Measurements from ENCODE around the gene ECHDC1. TPM values are rescaled to one million over a fixed set of nuclear protein-coding genes. Genes with fewer than 3 reads are reported as not detected.

The ECHDC1 gene
- total RNA-seq, 1 experiment from 2014 or later, result 47.2 TPM

GRCh38 chr6:127273499-127273898 is 69.9 kb downstream of the ECHDC1 start (continued):
- TF ChIP-seq REST (IDR thresholded peaks at IDR 0.05; ENCODE audit: low read depth), result no peak
- no peak for TF ChIP-seq POLR2A (IDR thresholded peaks at IDR 0.05; ENCODE audit: borderline replicate concordance, extremely low read depth, insufficient read depth, insufficient read length)
- TF ChIP-seq ATF3 (IDR thresholded peaks at IDR 0.05), result no peak
- TF ChIP-seq CEBPB (IDR thresholded peaks at IDR 0.05; ENCODE audit: low read depth), result no peak
- no peak for TF ChIP-seq EZH2 (IDR thresholded peaks at IDR 0.05)
- no peak for TF ChIP-seq FOSL1 (IDR thresholded peaks at IDR 0.05; ENCODE audit: low read depth)
- no peak for TF ChIP-seq ZFX (IDR thresholded peaks at IDR 0.05)
- TF ChIP-seq SIN3A (IDR thresholded peaks at IDR 0.05; ENCODE audit: low read depth), result no peak
- no peak for TF ChIP-seq POLR2AphosphoS5 (IDR thresholded peaks at IDR 0.05; ENCODE audit: low read depth, low read length)

GRCh38 chr6:127272576-127272975 is 70.8 kb downstream of the ECHDC1 start:
- TF ChIP-seq ATF3 (IDR thresholded peaks at IDR 0.05), result no peak
- TF ChIP-seq REST (IDR thresholded peaks at IDR 0.05; ENCODE audit: low read depth), result no peak
- no peak for TF ChIP-seq CTCF (IDR thresholded peaks at IDR 0.05 in 2 of 3, conservative IDR thresholded peaks at IDR 0.05 in 1 of 3; ENCODE audit: borderline replicate concordance in 1 of 3, insufficient read depth in 1 of 3, low read depth in 2 of 3, low read length in 2 of 3)
- no peak for TF ChIP-seq POLR2A (IDR thresholded peaks at IDR 0.05; ENCODE audit: borderline replicate concordance, extremely low read depth, insufficient read depth, insufficient read length)
- no peak for TF ChIP-seq ZFX (IDR thresholded peaks at IDR 0.05)
- TF ChIP-seq SRF (IDR thresholded peaks at IDR 0.05; ENCODE audit: low read depth), result no peak
- TF ChIP-seq YY1 (IDR thresholded peaks at IDR 0.05; ENCODE audit: extremely low read depth, insufficient replicate concordance, low read depth, low read length), result no peak
- TF ChIP-seq RAD21 (IDR thresholded peaks at IDR 0.05; ENCODE audit: low read depth), result no peak
- no peak for TF ChIP-seq JUND (IDR thresholded peaks at IDR 0.05)
- TF ChIP-seq SP1 (IDR thresholded peaks at IDR 0.05; ENCODE audit: low read depth), result no peak
- TF ChIP-seq CBX3 (IDR thresholded peaks at IDR 0.05; ENCODE audit: low read depth), result no peak
- Histone ChIP-seq H3K9me3 (ENCODE audit: control insufficient read depth in 1 of 2, insufficient read depth in 1 of 2, low read depth in 1 of 2, low read length in 2 of 2) (no peaks in the 10 kb centered on the region), H2AFZ (ENCODE audit: low read depth, low read length, poor library complexity, severe bottlenecking) (no peak overlapping the region), H3K9me2 (ENCODE audit: insufficient read depth) (no peaks in the 10 kb centered on the region), H3K4me2 (ENCODE audit: low read length) (no peak overlapping the region), H3K4me3 (replicated peaks in 1 of 2; ENCODE audit: low read depth in 1 of 2, low read length in 2 of 2) (no peak overlapping the region), H3K36me3 (ENCODE audit: control insufficient read depth in 1 of 2, insufficient read depth in 2 of 2, low read length in 2 of 2) (no peaks in the 10 kb centered on the region), H3K9ac (ENCODE audit: low read length) (no peak overlapping the region), H3K4me1 (ENCODE audit: control insufficient read depth in 1 of 2, insufficient read depth in 2 of 2, low read length in 2 of 2) (peaks cover 0 to 8% of the 10 kb centered on the region in 2 experiments; a peak in 2 of 4 replicates), H3K27ac (ENCODE audit: low read depth, low read length) (no peak overlapping the region), H3K79me2 (ENCODE audit: insufficient read depth, low read length) (peaks cover 69% of the 10 kb centered on the region), H4K20me1 (ENCODE audit: insufficient read depth) (0 out of 2 replicates have a peak, but pooled peaks cover 3% of the 10 kb centered on the region), H3K27me3 (ENCODE audit: insufficient read depth, low read length) (no peaks in the 10 kb centered on the region)
- POLR2A ChIA-PET, result no interaction called here
- intact Hi-C loops (cut with micrococcal nuclease), result no loop called here
- no TSS peak for BruUV-seq (replicated peaks)
- ATAC-seq (no peak), DNase-seq (ENCODE audit: low read depth, low spot score) (no peak)
- CTCF ChIA-PET, result no interaction called here
- RAD21 ChIA-PET (ENCODE audit: low non-redundant PET in 1 of 2, low total read pairs in 2 of 2, uncharacterized antibody in 2 of 2, unreplicated experiment in 2 of 2), result no interaction called here

All from HCT116 (cell line).